Stomach (tissue), 9 donors: ENCODE measurements around the gene CENPL. TPM values are rescaled to one million over a fixed set of nuclear protein-coding genes. Genes with fewer than 3 reads are reported as not detected.

Source experiments
- DNase-seq, 2 donors: peaks; one replicate each; pipeline versions ENCODE4 v3.0.0 to v3.0.0-alpha.2; 2013 to 2019
- H3K27ac ChIP-seq, 5 donors: fragments of 200-600 bp in 4 of 5; sonication (generic) in 4 of 5; one replicate each; pipeline ENCODE4 v1.5.1; 2013 to 2019; ENCODE audit warnings: mild to moderate bottlenecking in 1 of 5, moderate library complexity in 1 of 5
- H3K27me3 ChIP-seq, 3 donors: fragments of 200-600 bp; sonication (generic); one replicate each; pipeline ENCODE4 v1.5.1; 2017 to 2019; ENCODE audit warnings: mixed run types in 1 of 3
- H3K36me3 ChIP-seq, 4 donors: fragments of 200-600 bp; sonication (generic); 1 replicate in 3 of 4; 2 replicates in 1 of 4; pipeline ENCODE4 v1.5.1; 2016 to 2019
- H3K4me1 ChIP-seq, 4 donors: fragments of 200-600 bp; sonication (generic); one replicate each; pipeline ENCODE4 v1.5.1; 2016 to 2019
- H3K4me3 ChIP-seq, 4 donors: fragments of 200-600 bp; sonication (generic) in 3 of 4; one replicate each; pipeline ENCODE4 v1.5.1; 2016 to 2019; ENCODE audit warnings: mild to moderate bottlenecking in 1 of 4
- H3K9me3 ChIP-seq, 4 donors: fragments of 200-600 bp; sonication (generic); one replicate each; pipeline ENCODE4 v1.5.1; 2016 to 2019
- EP300 ChIP-seq: sonication (generic); formaldehyde crosslinking; IDR thresholded peaks from one replicate; pipeline ENCODE4 v1.6.1; 2017; ENCODE audit warnings: antibody characterized with exemption
- POLR2A ChIP-seq, 4 donors: fragments of 450-650 bp; IDR thresholded peaks; one replicate each; pipeline ENCODE4 v1.6.1; 2016; ENCODE audit warnings: antibody characterized with exemption in 4 of 4, control low read depth in 2 of 4, mild to moderate bottlenecking in 1 of 4, moderate library complexity in 1 of 4
- POLR2AphosphoS5 ChIP-seq, 3 donors: sonication (generic); formaldehyde crosslinking; IDR thresholded peaks; one replicate each; pipeline ENCODE4 v1.6.1; 2016; ENCODE audit warnings: antibody characterized with exemption in 3 of 3
- WGBS, 5 donors: extraction: QIAGEN DNeasy Blood & Tissue Kit in 3 of 5; methylation state at CpG; one replicate each; pipeline versions ENCODE4 v1.1.5 to v1.1.7; 2013 to 2018; 5-methylcytosine and 5-hydroxymethylcytosine counted together
- intact Hi-C: fragments of 100-400 bp; cut with DNase I; formaldehyde crosslinking; loops from one replicate; pipeline ENCODE4 v1.15.1; 2023; ENCODE audit warnings: low total_unique reads
- polyA plus RNA-seq, 3 donors: library from polyadenylated mRNA; stranded (reverse); fragments of 200-250 nt; gene quantifications; one replicate each; pipeline ENCODE4 v1.2.3, GENCODE V29; 2013
- total RNA-seq, 5 donors: library from RNA; depleted of rRNA; stranded (reverse); fragments of >200 nt; gene quantifications; one replicate each; pipeline versions ENCODE4 v1.1.0 to v1.2.3, GENCODE V29; 2014 to 2016
- TF ChIP-seq, protein P1 (sequence below), 7 experiments: fragments of 450-650 bp in 4 of 7; fragments of 200-600 bp in 3 of 7; sonication (generic) in 3 of 7; IDR thresholded peaks; one replicate each; pipeline ENCODE4 v1.5.1; 2016 to 2019; ENCODE audit warnings: antibody characterized with exemption in 7 of 7, control low read depth in 2 of 7, mild to moderate bottlenecking in 1 of 7
- donor health status: healthy with polysubstance abuse.
- donor health status: Bipolar disorder and iron deficiency.
- donor health status: healthy.

CENPL gene
- total and polyA plus RNA-seq, 8 donors, result 0.45 to 14.1 (median 3.3) TPM

DNA sequence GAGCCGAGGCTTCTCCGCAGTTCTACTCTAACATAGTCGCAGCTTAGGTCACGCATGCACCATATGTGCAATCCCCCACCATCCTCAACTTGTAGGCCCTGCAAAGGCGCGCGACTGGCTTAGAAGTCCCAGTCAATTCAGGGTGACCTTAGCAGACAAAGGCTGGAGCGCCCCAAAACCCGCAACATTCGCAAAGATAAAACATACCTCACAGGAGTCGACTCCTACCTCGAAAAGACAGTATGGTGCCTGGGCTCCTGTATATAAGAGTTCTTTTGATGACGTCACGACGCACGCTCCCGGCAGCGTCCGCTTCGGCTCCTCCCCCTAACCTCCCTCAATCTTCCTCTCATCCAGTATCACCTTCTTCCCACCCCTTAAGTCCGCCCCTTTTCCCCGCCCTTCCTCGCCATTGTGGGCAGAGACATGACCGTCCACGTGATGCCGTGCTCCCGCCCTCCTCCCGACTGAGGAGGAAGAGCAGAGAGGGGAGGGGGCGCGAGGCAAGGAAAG is 43.1 kb upstream of the CENPL start, which contains the start of gene GAS5:
Gene GAS5, minus strand, starts transcription at position 237 of the 513 bp plus-strand sequence.
- H3K27ac ChIP-seq, result peak within 1 kb of the TSS; percentile 93 to 98 (median 95)
- H3K27me3 ChIP-seq, result no peaks in the 10 kb centered on the region
- H3K36me3 ChIP-seq, result peaks cover 33 to 50% (median 44%) of the 10 kb centered on the region in 4 donors
- H3K4me3 ChIP-seq, result peak within 1 kb of the TSS; percentile 61 to 77 (median 68)
- no peaks in the 10 kb centered on the region for H3K9me3 ChIP-seq
- intact Hi-C loops, result loop anchor here (10.0 kb wide), 1 partner anchor 57 kb away; no protein-coding TSS in a partner anchor
- peak; percentile 99 to 100 for DNase-seq
- H3K4me1 ChIP-seq, result peaks cover 20 to 75% (median 47%) of the 10 kb centered on the region in 4 donors
- TF ChIP-seq EP300, result peak; percentile 15
- peak in 2 of 4 donors; percentile 93 to 98 for TF ChIP-seq POLR2A (IDR thresholded peaks at IDR 0.05)
- peak; percentile 90 to 99 (median 99) for TF ChIP-seq POLR2AphosphoS5 (IDR thresholded peaks at IDR 0.05)
- TF ChIP-seq, protein P1, sequence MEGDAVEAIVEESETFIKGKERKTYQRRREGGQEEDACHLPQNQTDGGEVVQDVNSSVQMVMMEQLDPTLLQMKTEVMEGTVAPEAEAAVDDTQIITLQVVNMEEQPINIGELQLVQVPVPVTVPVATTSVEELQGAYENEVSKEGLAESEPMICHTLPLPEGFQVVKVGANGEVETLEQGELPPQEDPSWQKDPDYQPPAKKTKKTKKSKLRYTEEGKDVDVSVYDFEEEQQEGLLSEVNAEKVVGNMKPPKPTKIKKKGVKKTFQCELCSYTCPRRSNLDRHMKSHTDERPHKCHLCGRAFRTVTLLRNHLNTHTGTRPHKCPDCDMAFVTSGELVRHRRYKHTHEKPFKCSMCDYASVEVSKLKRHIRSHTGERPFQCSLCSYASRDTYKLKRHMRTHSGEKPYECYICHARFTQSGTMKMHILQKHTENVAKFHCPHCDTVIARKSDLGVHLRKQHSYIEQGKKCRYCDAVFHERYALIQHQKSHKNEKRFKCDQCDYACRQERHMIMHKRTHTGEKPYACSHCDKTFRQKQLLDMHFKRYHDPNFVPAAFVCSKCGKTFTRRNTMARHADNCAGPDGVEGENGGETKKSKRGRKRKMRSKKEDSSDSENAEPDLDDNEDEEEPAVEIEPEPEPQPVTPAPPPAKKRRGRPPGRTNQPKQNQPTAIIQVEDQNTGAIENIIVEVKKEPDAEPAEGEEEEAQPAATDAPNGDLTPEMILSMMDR (IDR thresholded peaks at IDR 0.05), result no peak
- 0 to 1% (median 0%) methylated on average over 27 to 30 of the region's 30 CpGs for WGBS, 5 donors

- TF ChIP-seq EP300, result no peak
- H3K36me3 ChIP-seq, result peaks cover 38 to 55% (median 49%) of the 10 kb centered on the region in 4 donors
- H3K27me3 ChIP-seq, result no peaks in the 10 kb centered on the region
- H3K9me3 ChIP-seq, result no peaks in the 10 kb centered on the region
- peak overlapping the region; percentile 61 to 77 (median 68) for H3K4me3 ChIP-seq
- no peak for DNase-seq
- 2 to 7% (median 2%) methylated on average over 32 of the region's 32 CpGs for WGBS, 5 donors
- H3K4me1 ChIP-seq, result peaks cover 20 to 71% (median 46%) of the 10 kb centered on the region in 4 donors
- H3K27ac ChIP-seq, result peak overlapping the region; percentile 81 to 98 (median 95)
- intact Hi-C loops, result loop anchor here (10.0 kb wide), 1 partner anchor 58 kb away; no protein-coding TSS in a partner anchor
Observed at GRCh38 chr1:173867141-173867752, 42.6 kb upstream of the CENPL start.

GRCh38 chr1:173866413-173867115 is 41.9 kb upstream of the CENPL start:
- Histone ChIP-seq H3K27me3 (no peaks in the 10 kb centered on the region), H3K9me3 (no peaks in the 10 kb centered on the region), H3K4me3 (peak overlapping the region; percentile 61 to 77 (median 68)), H3K4me1 (peaks cover 20 to 70% (median 42%) of the 10 kb centered on the region in 4 donors), H3K36me3 (peaks cover 40 to 59% (median 55%) of the 10 kb centered on the region in 4 donors), H3K27ac (peak overlapping the region in 4 of 5 donors; percentile 94 to 98 (median 95))
- intact Hi-C loops, result loop anchor here (10.0 kb wide), 1 partner anchor 58 kb away; no protein-coding TSS in a partner anchor
- TF ChIP-seq, protein P1 (IDR thresholded peaks at IDR 0.05), result no peak
- TF ChIP-seq POLR2A (IDR thresholded peaks at IDR 0.05) (no peak), EP300 (no peak), POLR2AphosphoS5 (IDR thresholded peaks at IDR 0.05) (no peak)
- 2 to 13% (median 9%) methylated on average over 2 of the region's 2 CpGs for WGBS, 5 donors
- no peak for DNase-seq

DNA sequence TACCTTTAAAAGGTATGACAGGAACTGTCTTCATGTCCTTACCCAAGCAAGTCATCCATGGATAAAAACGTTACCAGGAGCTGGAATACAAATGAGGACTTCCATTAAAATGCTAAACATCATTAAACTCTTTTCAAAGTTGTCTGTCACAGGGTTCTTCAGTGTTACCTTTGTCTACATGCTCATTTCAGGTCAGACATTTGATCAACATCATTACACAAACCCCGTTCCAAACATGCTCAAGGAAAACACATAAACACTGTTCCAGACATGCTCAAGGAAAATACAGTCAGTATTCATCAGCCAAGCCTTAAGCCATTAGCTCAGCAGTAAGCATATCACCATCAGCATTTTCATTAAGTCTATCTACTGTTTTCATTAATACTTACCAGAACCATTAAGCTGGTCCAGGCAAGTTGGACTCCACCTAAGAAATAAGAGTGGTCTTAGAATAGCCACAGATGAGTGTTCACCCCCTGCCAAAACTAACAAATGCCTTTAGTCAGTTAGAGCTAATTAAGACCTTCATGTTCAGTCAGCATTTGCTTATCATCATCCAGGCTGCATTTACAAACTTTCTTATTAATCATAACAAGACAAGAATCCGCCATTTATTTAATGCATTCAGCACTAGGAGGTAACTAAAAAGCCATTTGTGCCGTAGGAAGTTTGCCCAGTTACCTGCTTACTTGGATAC is 40.9 kb upstream of the CENPL start:
- H3K27ac ChIP-seq, result peak overlapping the region in 4 of 5 donors; percentile 94 to 98 (median 95)
- H3K36me3 ChIP-seq, result peaks cover 40 to 64% (median 60%) of the 10 kb centered on the region in 4 donors
- H3K27me3 ChIP-seq, result no peaks in the 10 kb centered on the region
- H3K4me1 ChIP-seq, result peaks cover 20 to 60% (median 36%) of the 10 kb centered on the region in 4 donors
- DNase-seq, result no peak
- peak overlapping the region in 3 of 4 donors; percentile 61 to 77 (median 61) for H3K4me3 ChIP-seq
- intact Hi-C loops, result loop anchor here (10.0 kb wide), 1 partner anchor 59 kb away; no protein-coding TSS in a partner anchor
- 12 to 26% (median 21%) methylated on average over 4 of the region's 4 CpGs for WGBS, 5 donors
- no peaks in the 10 kb centered on the region for H3K9me3 ChIP-seq
- TF ChIP-seq, protein P1 (IDR thresholded peaks at IDR 0.05), result no peak
- TF ChIP-seq POLR2A (IDR thresholded peaks at IDR 0.05), result no peak
- TF ChIP-seq EP300, result no peak
- TF ChIP-seq POLR2AphosphoS5 (IDR thresholded peaks at IDR 0.05), result no peak
